IMR-90 (cell line): ENCODE measurements around the gene SLC35F1. TPM values are rescaled to one million over a fixed set of nuclear protein-coding genes. Genes with fewer than 3 reads are reported as not detected.

Experiments
- ATAC-seq: fragments of 200-7000 bp; cut with Tn5 transposase; 2 replicates; pipeline ENCODE4 v1.9.1; 2020; ENCODE audit warnings: low read depth, mild to moderate bottlenecking, moderate library complexity
- BruUV-seq: library from RNA; stranded (reverse); fragments of 400-500 nt; replicated peaks from 2 replicates; lab custom pipeline; 2021; lab: Mats Ljungman, UMichigan
- CTCF ChIA-PET: fragments of 300-600 bp; formaldehyde crosslinking; extraction: SDS; loops from one replicate; lab custom pipeline; 2021; ENCODE audit warnings: antibody characterized with exemption; lab: Yijun Ruan, JAX
- POLR2A ChIA-PET: fragments of 300-600 bp; sonication (Branson Sonifier 250); formaldehyde crosslinking; loops from one replicate; lab custom pipeline; 2022; ENCODE audit warnings: antibody characterized with exemption; ENCODE audit not compliant: unreplicated experiment; lab: Charles Lee
- DNase-seq: peaks from one replicate; pipeline ENCODE4 v3.0.0; 2013
- H2AFZ ChIP-seq: replicated peaks from 2 replicates; pipeline ENCODE3; 2013; ENCODE audit warnings: low read length, mild to moderate bottlenecking; ENCODE audit not compliant: poor library complexity
- H2AK5ac ChIP-seq: 2 replicates; pipeline ENCODE4 v1.6.1; 2013; ENCODE audit warnings: low read depth, low read length, inconsistent platforms
- H2AK9ac ChIP-seq: replicated peaks from 2 replicates; pipeline ENCODE3; 2013; ENCODE audit warnings: mild to moderate bottlenecking, low read depth, low read length, moderate library complexity; ENCODE audit not compliant: poor library complexity
- H2BK120ac ChIP-seq: 2 replicates; pipeline ENCODE4 v1.6.1; 2013; ENCODE audit warnings: low read depth, low read length, inconsistent platforms
- H2BK15ac ChIP-seq: 3 replicates; pipeline ENCODE4 v1.6.1; 2013; ENCODE audit warnings: low read depth, low read length, inconsistent platforms
- H2BK20ac ChIP-seq: 2 replicates; pipeline ENCODE4 v1.6.1; 2013; ENCODE audit warnings: low read depth, mild to moderate bottlenecking, inconsistent platforms, low read length, moderate library complexity
- H2BK5ac ChIP-seq: 2 replicates; pipeline ENCODE4 v1.6.1; 2013; ENCODE audit warnings: mild to moderate bottlenecking, low read depth, low read length, inconsistent platforms; ENCODE audit not compliant: poor library complexity, severe bottlenecking
- H3K14ac ChIP-seq: replicated peaks from 2 replicates; pipeline ENCODE4 v1.6.1; 2013; ENCODE audit warnings: low read depth, low read length, inconsistent platforms
- H3K18ac ChIP-seq: 2 replicates; pipeline ENCODE4 v1.6.1; 2013; ENCODE audit warnings: low read depth, low read length, control low read depth
- H3K23ac ChIP-seq: 2 replicates; pipeline ENCODE4 v1.6.1; 2013; ENCODE audit warnings: low read depth, low read length, inconsistent platforms
- H3K27ac ChIP-seq: 2 replicates; pipeline ENCODE4 v1.5.1; 2013; ENCODE audit warnings: mild to moderate bottlenecking, control low read depth, low read length; ENCODE audit not compliant: insufficient read depth
- H3K27me3 ChIP-seq: 2 replicates; pipeline ENCODE4 v1.6.1; 2013; ENCODE audit warnings: low read length; ENCODE audit not compliant: control insufficient read depth, insufficient read depth
- H3K36me3 ChIP-seq: 2 replicates; pipeline ENCODE4 v1.6.1; 2013; ENCODE audit warnings: low read length, mixed read lengths; ENCODE audit not compliant: control insufficient read depth, insufficient read depth
- H3K4ac ChIP-seq: 2 replicates; pipeline ENCODE4 v1.6.1; 2013; ENCODE audit warnings: low read depth, low read length, inconsistent platforms
- H3K4me1 ChIP-seq: 2 replicates; pipeline ENCODE4 v1.6.1; 2013; ENCODE audit warnings: low read length, mixed read lengths; ENCODE audit not compliant: control insufficient read depth, insufficient read depth
- H3K4me2 ChIP-seq: 2 replicates; pipeline ENCODE4 v1.6.1; 2013; ENCODE audit warnings: low read depth, mild to moderate bottlenecking, control low read depth, low read length, moderate library complexity
- H3K4me3 ChIP-seq: 2 replicates; pipeline ENCODE4 v1.5.1; 2013; ENCODE audit warnings: low read depth, mild to moderate bottlenecking, control low read depth, low read length, moderate library complexity; ENCODE audit not compliant: insufficient read depth
- H3K56ac ChIP-seq: 2 replicates; pipeline ENCODE4 v1.6.1; 2013; ENCODE audit warnings: low read length, inconsistent platforms; ENCODE audit not compliant: insufficient read depth; ENCODE audit errors: extremely low read depth
- H3K79me1 ChIP-seq, 2 experiments: 2 replicates each; pipeline ENCODE4 v1.6.1; 2013; ENCODE audit warnings: low read length in 2 of 2, inconsistent platforms in 1 of 2, low read depth in 1 of 2
- H3K9ac ChIP-seq: 2 replicates; pipeline ENCODE4 v1.6.1; 2013; ENCODE audit warnings: low read depth, low read length, control low read depth
- H3K9me1 ChIP-seq: 2 replicates; pipeline ENCODE4 v1.6.1; 2013; ENCODE audit warnings: low read length, inconsistent platforms; ENCODE audit not compliant: insufficient read depth
- H3K9me3 ChIP-seq: 2 replicates; pipeline ENCODE4 v1.6.1; 2013; ENCODE audit warnings: low read length; ENCODE audit not compliant: control insufficient read depth, insufficient read depth
- H4K20me1 ChIP-seq: 2 replicates; pipeline ENCODE4 v1.6.1; 2013; ENCODE audit warnings: low read length, inconsistent platforms; ENCODE audit not compliant: insufficient read depth
- H4K5ac ChIP-seq: 2 replicates; pipeline ENCODE4 v1.6.1; 2013; ENCODE audit warnings: mild to moderate bottlenecking, low read depth, low read length, control low read depth
- H4K8ac ChIP-seq, 2 experiments: 2 replicates each; pipeline ENCODE4 v1.6.1; 2013; ENCODE audit warnings: low read depth in 2 of 2, low read length in 2 of 2, control low read depth in 1 of 2, inconsistent platforms in 1 of 2
- H4K91ac ChIP-seq: 2 replicates; pipeline ENCODE4 v1.6.1; 2013; ENCODE audit warnings: low read depth, low read length, inconsistent platforms; ENCODE audit not compliant: insufficient read depth
- POLR2A ChIP-seq: IDR thresholded peaks from 2 replicates; pipeline ENCODE4 v1.6.1; 2012; ENCODE audit warnings: mild to moderate bottlenecking, low read depth, low read length
- RCOR1 ChIP-seq: IDR thresholded peaks from 2 replicates; pipeline ENCODE4 v1.6.1; 2012; ENCODE audit warnings: mild to moderate bottlenecking, low read length, improper control_type of control experiment; ENCODE audit not compliant: insufficient replicate concordance
- whole genome bisulfite sequencing, 2 experiments: methylation state at CpG; one replicate each; pipeline versions ENCODE4 v1.1.5 to v1.1.7; 2013; ENCODE audit warnings: missing lambda C conversion rate in 2 of 2; ENCODE audit not compliant: insufficient read length in 1 of 2; ENCODE audit errors: extremely low coverage in 2 of 2; 5-methylcytosine and 5-hydroxymethylcytosine counted together
- dilution Hi-C: fragments of 300-500 bp; cut with HindIII; formaldehyde crosslinking; loops from one replicate; pipeline ENCODE4 v1.14.3; 2018; ENCODE audit warnings: low sequenced_read_pairs; ENCODE audit not compliant: unreplicated experiment
- in situ Hi-C: fragments of 300-500 bp; cut with MboI; formaldehyde crosslinking; loops from 3 replicates; pipeline ENCODE4 v1.14.3; 2019; ENCODE audit warnings: low sequenced_read_pairs, inconsistent platforms, mixed read lengths
- intact Hi-C: fragments of 100-400 bp; cut with micrococcal nuclease; formaldehyde crosslinking; loops from 2 replicates; pipeline ENCODE4 v1.10.0; 2022
- polyA plus RNA-seq, 3 experiments: library from polyadenylated mRNA; depleted of rRNA; stranded (reverse); fragments of >200 nt; gene quantifications; 2 replicates each; pipeline ENCODE4 v1.2.3, GENCODE V29; 2012; ENCODE audit warnings: low replicate concordance in 1 of 3
- total RNA-seq: library from RNA; depleted of rRNA; stranded (reverse); fragments of >200 nt; gene quantifications from 2 replicates; pipeline ENCODE4 v1.2.3, GENCODE V29; 2012

Gene SLC35F1
- total and polyA plus RNA-seq, 2 of the 4 experiments (the other 2 are of a cell fraction) = not detected

- Histone ChIP-seq H2BK120ac (no peak overlapping the region), H3K9me1 (no peaks in the 10 kb centered on the region), H3K14ac (no peak overlapping the region), H3K27ac (no peak overlapping the region), H4K8ac (no peak overlapping the region), H3K9me3 (no peaks in the 10 kb centered on the region), H3K27me3 (peaks cover 17% of the 10 kb centered on the region), H3K56ac (no peak overlapping the region), H2BK15ac (no peak overlapping the region), H3K36me3 (no peaks in the 10 kb centered on the region), H3K4me2 (no peak overlapping the region), H3K18ac (no peak overlapping the region), H2BK20ac (no peak overlapping the region), H4K91ac (no peak overlapping the region), H3K4me1 (no peaks in the 10 kb centered on the region), H2AFZ (no peak overlapping the region), H2AK9ac (no peak overlapping the region), H3K4me3 (no peak overlapping the region), H3K9ac (no peak overlapping the region), H3K4ac (no peak overlapping the region), H4K5ac (no peak overlapping the region), H3K23ac (no peak overlapping the region), H2AK5ac (no peak overlapping the region), H2BK5ac (no peak overlapping the region), H4K20me1 (no peaks in the 10 kb centered on the region), H3K79me1 (no peaks in the 10 kb centered on the region)
- WGBS, 2 experiments = no CpG with 5 or more reads among the region's 1 CpG
- POLR2A ChIA-PET = no interaction called here
- no TSS peak for BruUV-seq
- DNase-seq (no peak), ATAC-seq (no peak)
- CTCF ChIA-PET = no interaction called here
- intact Hi-C loops = no loop called here
- in situ Hi-C loops = no loop called here
- TF ChIP-seq RCOR1 (no peak), POLR2A (no peak)
- dilution Hi-C loops = no loop called here
Observed at GRCh38 chr6:118277631-118278030, 370.6 kb downstream of the SLC35F1 start.
